GM12801 (cell line): ENCODE data around the gene FHL5.

Experiments
- CTCF ChIP-seq: IDR thresholded peaks from one replicate; pipeline ENCODE4 v1.5.1; 2011; ENCODE audit warnings: control low read depth; ENCODE audit not compliant: insufficient read length; ENCODE audit errors: extremely low read depth

The FHL5 gene, protein sequence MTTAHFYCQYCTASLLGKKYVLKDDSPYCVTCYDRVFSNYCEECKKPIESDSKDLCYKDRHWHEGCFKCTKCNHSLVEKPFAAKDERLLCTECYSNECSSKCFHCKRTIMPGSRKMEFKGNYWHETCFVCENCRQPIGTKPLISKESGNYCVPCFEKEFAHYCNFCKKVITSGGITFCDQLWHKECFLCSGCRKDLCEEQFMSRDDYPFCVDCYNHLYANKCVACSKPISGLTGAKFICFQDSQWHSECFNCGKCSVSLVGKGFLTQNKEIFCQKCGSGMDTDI

GRCh38 chr6:96562886-96563285, at the start of gene FHL5:
Gene FHL5 (plus strand): TSS chr6:96563128. CDS start chr6:96603614, 40,486 bp downstream.
- no peak for TF ChIP-seq CTCF

- no peak for TF ChIP-seq CTCF
These were observed 42.5 kb upstream of the FHL5 start for GRCh38 chr6:96520171-96521115.

DNA sequence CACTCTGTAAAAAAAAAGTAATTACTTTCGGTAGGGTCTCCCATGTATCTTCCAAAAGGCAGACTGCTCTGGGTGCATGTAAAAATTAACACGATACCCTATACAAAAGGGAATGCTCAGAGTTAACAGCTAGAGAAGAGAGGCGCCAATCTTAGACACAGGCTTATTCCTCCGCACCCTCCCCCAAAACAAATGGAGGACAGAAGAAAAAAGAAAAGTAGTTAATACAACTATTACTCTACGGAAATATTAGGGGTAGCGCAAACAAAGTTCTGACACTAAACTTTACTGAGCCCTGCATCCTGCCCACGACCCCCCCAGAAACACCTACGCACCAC, 41.7 kb upstream of the FHL5 start:
- no peak for TF ChIP-seq CTCF

GRCh38 chr6:96521644-96522464, 41.1 kb upstream of the FHL5 start, which contains the start of gene UFL1:
Gene UFL1 (plus strand): TSS chr6:96521806. CDS start chr6:96521874, 68 bp downstream.
- TF ChIP-seq CTCF: no peak

- TF ChIP-seq CTCF: no peak
These were observed 40.4 kb upstream of the FHL5 start for GRCh38 chr6:96522465-96523009.

DNA sequence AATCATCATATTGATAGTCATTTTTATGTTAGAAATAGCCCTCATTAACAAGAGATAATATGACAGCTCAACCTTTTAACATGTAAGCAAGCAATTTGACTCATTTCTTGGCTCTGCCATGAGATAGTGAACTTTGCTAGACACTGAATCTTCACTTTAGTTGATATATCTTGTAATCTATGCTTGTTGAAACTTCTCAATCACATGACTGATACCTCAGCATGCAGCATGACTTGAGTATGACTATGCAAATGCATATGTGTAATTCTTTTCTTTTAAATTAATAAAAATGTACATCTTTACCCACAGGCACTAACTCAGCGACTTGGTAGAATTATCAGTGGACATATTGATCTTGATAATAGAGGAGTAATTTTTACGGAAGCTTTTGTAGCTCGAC, 34.7 kb upstream of the FHL5 start:
- no peak for TF ChIP-seq CTCF

- no peak for TF ChIP-seq CTCF
These were observed 30.5 kb upstream of the FHL5 start for GRCh38 chr6:96532399-96532798.
